ENCODE data around the gene VARS2. TPM values are rescaled to one million over a fixed set of nuclear protein-coding genes. Genes with fewer than 3 reads are reported as not detected.

Gene VARS2
- total and polyA plus RNA-seq, 9 of the 15 experiments (the other 6 are each of a cell fraction or from before 2014, with no cell fraction given), result 1.6 to 53.6 (median 29.9) TPM

DNA sequence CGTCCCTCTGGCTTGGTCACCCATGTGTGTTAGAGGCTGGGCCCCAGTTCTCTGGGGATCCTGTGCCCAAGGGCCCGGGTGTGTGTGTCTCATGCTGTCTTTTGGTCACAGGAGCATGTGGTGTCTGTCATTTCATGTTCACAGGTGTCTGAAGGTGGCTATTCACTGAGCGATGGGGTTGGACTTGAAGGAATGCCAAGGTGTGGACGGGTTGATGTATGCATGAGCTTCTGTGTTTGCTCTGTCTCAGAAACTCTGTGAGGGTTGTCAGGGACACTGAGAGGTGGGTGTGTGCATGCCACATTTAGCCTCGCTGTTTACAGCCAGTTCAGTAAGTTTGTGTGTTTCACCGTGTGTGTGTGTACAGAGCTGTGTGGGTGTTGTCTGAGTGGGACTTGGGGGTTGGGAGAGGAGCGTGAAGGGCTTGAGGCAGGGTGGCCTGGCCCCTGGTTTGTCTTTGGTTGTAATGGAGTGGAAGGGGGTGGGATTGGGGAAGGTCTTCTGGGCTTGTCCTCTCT is 28.5 kb upstream of the VARS2 start (continued):
- TF ChIP-seq EGR1 (conservative IDR thresholded peaks at IDR 0.05) (peak; percentile 70), ZNF518B (CRISPR knock-in tag; IDR thresholded peaks at IDR 0.05) (no peak), ZC3H4 (CRISPR knock-in tag; IDR thresholded peaks at IDR 0.05; ENCODE audit: borderline replicate concordance) (0 out of 2 replicates have a peak, but pooled peaks have one; percentile 4), SLC30A9 (CRISPR knock-in tag; IDR thresholded peaks at IDR 0.05) (0 out of 2 replicates have a peak, but pooled peaks have one; percentile 30), PCBP2 (IDR thresholded peaks at IDR 0.05; ENCODE audit: low read depth, low read length, poor library complexity, severe bottlenecking) (no peak), TEAD1 (CRISPR knock-in tag; IDR thresholded peaks at IDR 0.05) (0 out of 4 replicates have a peak, but pooled peaks of 1 of the 2 experiments have one; percentile 21), ASH1L (IDR thresholded peaks at IDR 0.05; ENCODE audit: borderline replicate concordance, low read depth, partially characterized antibody) (peak; percentile 16), HDGF (IDR thresholded peaks at IDR 0.05) (peak; percentile 71; the same call in 1 of the 2 replicates), FOXK2 (conservative IDR thresholded peaks at IDR 0.05 in 1 of 2, IDR thresholded peaks at IDR 0.05 in 1 of 2; ENCODE audit: low read depth in 2 of 2) (peak; percentile 35 to 47; a peak in 1 of 4 replicates), STAT5A (IDR thresholded peaks at IDR 0.05; ENCODE audit: borderline replicate concordance, low read length) (no peak)
- TF ChIP-seq, protein P1, sequence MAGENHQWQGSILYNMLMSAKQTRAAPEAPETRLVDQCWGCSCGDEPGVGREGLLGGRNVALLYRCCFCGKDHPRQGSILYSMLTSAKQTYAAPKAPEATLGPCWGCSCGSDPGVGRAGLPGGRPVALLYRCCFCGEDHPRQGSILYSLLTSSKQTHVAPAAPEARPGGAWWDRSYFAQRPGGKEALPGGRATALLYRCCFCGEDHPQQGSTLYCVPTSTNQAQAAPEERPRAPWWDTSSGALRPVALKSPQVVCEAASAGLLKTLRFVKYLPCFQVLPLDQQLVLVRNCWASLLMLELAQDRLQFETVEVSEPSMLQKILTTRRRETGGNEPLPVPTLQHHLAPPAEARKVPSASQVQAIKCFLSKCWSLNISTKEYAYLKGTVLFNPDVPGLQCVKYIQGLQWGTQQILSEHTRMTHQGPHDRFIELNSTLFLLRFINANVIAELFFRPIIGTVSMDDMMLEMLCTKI (IDR thresholded peaks at IDR 0.05; ENCODE audit: partially characterized antibody), result no peak
- TF ChIP-seq, protein P2, sequence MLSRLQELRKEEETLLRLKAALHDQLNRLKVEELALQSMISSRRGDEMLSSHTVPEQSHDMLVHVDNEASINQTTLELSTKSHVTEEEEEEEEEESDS (CRISPR knock-in tag; IDR thresholded peaks at IDR 0.05), result no peak
- TF ChIP-seq, protein P3, sequence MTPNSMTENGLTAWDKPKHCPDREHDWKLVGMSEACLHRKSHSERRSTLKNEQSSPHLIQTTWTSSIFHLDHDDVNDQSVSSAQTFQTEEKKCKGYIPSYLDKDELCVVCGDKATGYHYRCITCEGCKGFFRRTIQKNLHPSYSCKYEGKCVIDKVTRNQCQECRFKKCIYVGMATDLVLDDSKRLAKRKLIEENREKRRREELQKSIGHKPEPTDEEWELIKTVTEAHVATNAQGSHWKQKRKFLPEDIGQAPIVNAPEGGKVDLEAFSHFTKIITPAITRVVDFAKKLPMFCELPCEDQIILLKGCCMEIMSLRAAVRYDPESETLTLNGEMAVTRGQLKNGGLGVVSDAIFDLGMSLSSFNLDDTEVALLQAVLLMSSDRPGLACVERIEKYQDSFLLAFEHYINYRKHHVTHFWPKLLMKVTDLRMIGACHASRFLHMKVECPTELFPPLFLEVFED (CRISPR knock-in tag; conservative IDR thresholded peaks at IDR 0.05), result 0 out of 2 replicates have a peak, but pooled peaks have one; percentile 9

Measured in K562 (cell line).